ENCODE data around the gene ACAN.

- TF ChIP-seq SNAI2 (CRISPR knock-in tag; IDR thresholded peaks at IDR 0.05) (no peak), TOX (CRISPR knock-in tag; IDR thresholded peaks at IDR 0.05; ENCODE audit: borderline replicate concordance) (no peak), OSR1 (CRISPR knock-in tag; IDR thresholded peaks at IDR 0.05) (no peak), ZC3H10 (CRISPR knock-in tag; IDR thresholded peaks at IDR 0.05) (no peak), TCF4 (CRISPR knock-in tag; IDR thresholded peaks at IDR 0.05; ENCODE audit: borderline replicate concordance) (no peak), POU6F1 (CRISPR knock-in tag; IDR thresholded peaks at IDR 0.05; ENCODE audit: borderline replicate concordance, low read depth) (no peak), CREB5 (CRISPR knock-in tag; IDR thresholded peaks at IDR 0.05; ENCODE audit: low read depth) (no peak)
Measured at GRCh38 chr15:88906130-88906529, 102.9 kb downstream of the ACAN start.
